Panc1 (cell line): ENCODE measurements around the gene ANXA7. TPM values are rescaled to one million over a fixed set of nuclear protein-coding genes. Genes with fewer than 3 reads are reported as not detected.

ENCODE experiments used
- ATAC-seq: fragments of 200-7000 bp; cut with Tn5 transposase; 2 replicates; pipeline ENCODE4 v1.9.1; 2020; ENCODE audit warnings: mild to moderate bottlenecking, moderate library complexity
- BruUV-seq: library from RNA; stranded (reverse); fragments of 400-500 nt; replicated peaks from 2 replicates; lab custom pipeline; 2021; lab: Mats Ljungman, UMichigan
- CTCF ChIA-PET: fragments of 300-600 bp; sonication (Branson Sonifier 250); formaldehyde crosslinking; loops from one replicate; lab custom pipeline; 2022; ENCODE audit warnings: antibody characterized with exemption; lab: Charles Lee
- POLR2A ChIA-PET: fragments of 300-600 bp; sonication (Branson Sonifier 250); formaldehyde crosslinking; loops from one replicate; lab custom pipeline; 2022; ENCODE audit warnings: antibody characterized with exemption; lab: Charles Lee
- DNase-seq: peaks from one replicate; pipeline ENCODE4 v3.0.0-alpha.2; 2010; ENCODE audit warnings: low read depth, low spot score
- H3K27ac ChIP-seq: 2 replicates; pipeline ENCODE4 v1.5.1; 2011; ENCODE audit warnings: mild to moderate bottlenecking, low read length, inconsistent platforms
- H3K27me3 ChIP-seq: fragments of 200-500 bp; sonication (Bioruptor generic); 2 replicates; pipeline ENCODE4 v1.6.0; 2014; ENCODE audit warnings: low read length, inconsistent platforms; ENCODE audit not compliant: control insufficient read depth, insufficient read depth
- H3K36me3 ChIP-seq: fragments of 200-500 bp; sonication (Bioruptor generic); 2 replicates; pipeline ENCODE4 v1.5.1; 2014; ENCODE audit warnings: inconsistent platforms, mild to moderate bottlenecking, low read length, moderate library complexity; ENCODE audit not compliant: control insufficient read depth, insufficient read depth
- H3K4me1 ChIP-seq: 2 replicates; pipeline ENCODE4 v1.5.1; 2011; ENCODE audit warnings: inconsistent platforms, mild to moderate bottlenecking, low read length, moderate library complexity; ENCODE audit not compliant: control insufficient read depth, insufficient read depth
- H3K4me3 ChIP-seq, 2 experiments: 2 replicates each; pipeline ENCODE4 v1.5.1; 2011 to 2012; ENCODE audit warnings: low read depth in 2 of 2, low read length in 2 of 2, mild to moderate bottlenecking in 2 of 2, inconsistent platforms in 1 of 2, moderate library complexity in 1 of 2
- H3K9me3 ChIP-seq: fragments of 200-500 bp; sonication (Bioruptor generic); 2 replicates; pipeline ENCODE4 v1.5.1; 2014; ENCODE audit warnings: low read depth, mild to moderate bottlenecking, inconsistent platforms, low read length, moderate library complexity; ENCODE audit not compliant: control insufficient read depth, insufficient read depth
- POLR2AphosphoS5 ChIP-seq: IDR thresholded peaks from 2 replicates; pipeline ENCODE4 v1.6.1; 2012; ENCODE audit warnings: mild to moderate bottlenecking, low read depth, low read length, moderate library complexity
- SIN3A ChIP-seq: IDR thresholded peaks from 2 replicates; pipeline ENCODE4 v1.6.1; 2012; ENCODE audit warnings: low read depth, mild to moderate bottlenecking, low read length, moderate library complexity, borderline replicate concordance; ENCODE audit not compliant: insufficient read depth
- TCF7L2 ChIP-seq: IDR thresholded peaks from 2 replicates; pipeline ENCODE4 v1.6.1; 2011; ENCODE audit warnings: mild to moderate bottlenecking, low read depth, low read length, inconsistent platforms
- in situ Hi-C: cut with HindIII; loops from 2 replicates; pipeline ENCODE4 v1.10.0; 2016; ENCODE audit warnings: low sequenced_read_pairs, low pct_unique_long_range_greater_than_20kb
- intact Hi-C: fragments of 100-400 bp; cut with micrococcal nuclease; formaldehyde crosslinking; loops from one replicate; pipeline ENCODE4 v1.10.0; 2022; ENCODE audit not compliant: unreplicated experiment
- total RNA-seq: library from RNA; stranded (reverse); gene quantifications from one replicate; pipeline ENCODE4 v1.2.1, GENCODE V29; 2021; ENCODE audit not compliant: unreplicated experiment
- TF ChIP-seq, protein P1 (sequence below): fragments of 450-650 bp; IDR thresholded peaks from 2 replicates; pipeline ENCODE4 v1.5.1; 2017; ENCODE audit warnings: mild to moderate bottlenecking
- TF ChIP-seq, protein P2 (sequence below), 2 experiments: IDR thresholded peaks; 2 replicates each; pipeline ENCODE4 v1.6.1; 2011 to 2012; ENCODE audit warnings: low read depth in 2 of 2, control low read depth in 1 of 2, low read length in 1 of 2, mild to moderate bottlenecking in 1 of 2, moderate library complexity in 1 of 2; ENCODE audit not compliant: insufficient read depth in 1 of 2

The ANXA7 gene
- total RNA-seq, 1 experiment from 2014 or later, result 165 TPM

DNA sequence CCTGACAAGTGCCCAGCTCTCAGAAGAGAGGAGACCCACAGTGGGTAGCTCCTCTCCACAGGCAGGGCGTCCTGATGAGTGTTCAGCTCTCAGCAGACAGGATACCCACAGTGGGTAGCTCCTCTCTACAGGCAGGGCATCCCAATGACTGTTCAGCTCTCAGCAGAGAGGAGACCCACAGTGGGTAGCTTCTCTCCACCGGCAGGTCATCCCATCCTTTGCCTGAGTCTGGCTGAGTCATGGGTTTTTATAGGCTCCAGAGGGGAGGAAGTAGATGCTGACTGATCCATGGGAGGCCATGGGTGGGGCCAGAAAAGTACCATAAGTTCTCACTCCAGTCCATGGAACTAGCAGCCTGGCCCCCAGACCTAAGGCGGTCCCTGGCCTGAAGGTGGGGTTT lies 73.7 kb downstream of the ANXA7 start:
- ATAC-seq (0 out of 2 replicates have a peak, but pooled peaks have one; percentile 35), DNase-seq (no peak)
- peaks cover 3% of the 10 kb centered on the region; the same call in 1 of the 2 replicates for H3K27me3 ChIP-seq
- no TSS peak for BruUV-seq
- H3K4me3 ChIP-seq, result no peak overlapping the region
- TF ChIP-seq POLR2AphosphoS5 (no peak), TCF7L2 (no peak), SIN3A (no peak)
- TF ChIP-seq, protein P1, sequence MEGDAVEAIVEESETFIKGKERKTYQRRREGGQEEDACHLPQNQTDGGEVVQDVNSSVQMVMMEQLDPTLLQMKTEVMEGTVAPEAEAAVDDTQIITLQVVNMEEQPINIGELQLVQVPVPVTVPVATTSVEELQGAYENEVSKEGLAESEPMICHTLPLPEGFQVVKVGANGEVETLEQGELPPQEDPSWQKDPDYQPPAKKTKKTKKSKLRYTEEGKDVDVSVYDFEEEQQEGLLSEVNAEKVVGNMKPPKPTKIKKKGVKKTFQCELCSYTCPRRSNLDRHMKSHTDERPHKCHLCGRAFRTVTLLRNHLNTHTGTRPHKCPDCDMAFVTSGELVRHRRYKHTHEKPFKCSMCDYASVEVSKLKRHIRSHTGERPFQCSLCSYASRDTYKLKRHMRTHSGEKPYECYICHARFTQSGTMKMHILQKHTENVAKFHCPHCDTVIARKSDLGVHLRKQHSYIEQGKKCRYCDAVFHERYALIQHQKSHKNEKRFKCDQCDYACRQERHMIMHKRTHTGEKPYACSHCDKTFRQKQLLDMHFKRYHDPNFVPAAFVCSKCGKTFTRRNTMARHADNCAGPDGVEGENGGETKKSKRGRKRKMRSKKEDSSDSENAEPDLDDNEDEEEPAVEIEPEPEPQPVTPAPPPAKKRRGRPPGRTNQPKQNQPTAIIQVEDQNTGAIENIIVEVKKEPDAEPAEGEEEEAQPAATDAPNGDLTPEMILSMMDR, result no peak
- TF ChIP-seq, protein P2, sequence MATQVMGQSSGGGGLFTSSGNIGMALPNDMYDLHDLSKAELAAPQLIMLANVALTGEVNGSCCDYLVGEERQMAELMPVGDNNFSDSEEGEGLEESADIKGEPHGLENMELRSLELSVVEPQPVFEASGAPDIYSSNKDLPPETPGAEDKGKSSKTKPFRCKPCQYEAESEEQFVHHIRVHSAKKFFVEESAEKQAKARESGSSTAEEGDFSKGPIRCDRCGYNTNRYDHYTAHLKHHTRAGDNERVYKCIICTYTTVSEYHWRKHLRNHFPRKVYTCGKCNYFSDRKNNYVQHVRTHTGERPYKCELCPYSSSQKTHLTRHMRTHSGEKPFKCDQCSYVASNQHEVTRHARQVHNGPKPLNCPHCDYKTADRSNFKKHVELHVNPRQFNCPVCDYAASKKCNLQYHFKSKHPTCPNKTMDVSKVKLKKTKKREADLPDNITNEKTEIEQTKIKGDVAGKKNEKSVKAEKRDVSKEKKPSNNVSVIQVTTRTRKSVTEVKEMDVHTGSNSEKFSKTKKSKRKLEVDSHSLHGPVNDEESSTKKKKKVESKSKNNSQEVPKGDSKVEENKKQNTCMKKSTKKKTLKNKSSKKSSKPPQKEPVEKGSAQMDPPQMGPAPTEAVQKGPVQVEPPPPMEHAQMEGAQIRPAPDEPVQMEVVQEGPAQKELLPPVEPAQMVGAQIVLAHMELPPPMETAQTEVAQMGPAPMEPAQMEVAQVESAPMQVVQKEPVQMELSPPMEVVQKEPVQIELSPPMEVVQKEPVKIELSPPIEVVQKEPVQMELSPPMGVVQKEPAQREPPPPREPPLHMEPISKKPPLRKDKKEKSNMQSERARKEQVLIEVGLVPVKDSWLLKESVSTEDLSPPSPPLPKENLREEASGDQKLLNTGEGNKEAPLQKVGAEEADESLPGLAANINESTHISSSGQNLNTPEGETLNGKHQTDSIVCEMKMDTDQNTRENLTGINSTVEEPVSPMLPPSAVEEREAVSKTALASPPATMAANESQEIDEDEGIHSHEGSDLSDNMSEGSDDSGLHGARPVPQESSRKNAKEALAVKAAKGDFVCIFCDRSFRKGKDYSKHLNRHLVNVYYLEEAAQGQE (IDR thresholded peaks at IDR 0.05; ENCODE audit: insufficient read depth in 1 of 2, low read depth in 2 of 2, low read length in 1 of 2), result no peak
- in situ Hi-C loops (no loop called here), intact Hi-C loops (no loop called here)
- ChIA-PET CTCF (no interaction called here), POLR2A (no interaction called here)
- no peaks in the 10 kb centered on the region for H3K9me3 ChIP-seq
- H3K36me3 ChIP-seq, result no peaks in the 10 kb centered on the region
- no peaks in the 10 kb centered on the region for H3K4me1 ChIP-seq
- H3K27ac ChIP-seq, result no peak overlapping the region

DNA sequence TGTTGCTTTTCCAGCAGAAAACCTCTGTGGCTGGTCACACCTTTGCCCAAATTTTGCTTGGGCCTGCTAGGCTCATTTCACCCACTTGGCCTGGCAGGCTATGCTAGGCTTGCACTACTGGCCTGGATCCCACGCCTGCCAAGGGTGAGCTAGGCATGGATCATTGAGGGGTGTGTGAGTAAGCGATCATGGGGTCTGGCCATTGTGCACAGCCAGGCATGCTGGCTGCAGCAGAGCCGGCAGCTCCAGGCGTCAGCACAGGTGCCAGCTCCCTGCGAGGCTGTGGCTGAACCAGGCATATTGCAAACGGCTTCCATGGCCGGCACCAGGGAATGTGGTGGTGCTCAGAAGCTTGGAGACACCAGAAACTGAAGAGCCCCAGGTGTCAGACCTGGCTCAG lies 74.4 kb downstream of the ANXA7 start:
- Histone ChIP-seq H3K4me3 (no peak overlapping the region), H3K9me3 (no peaks in the 10 kb centered on the region), H3K27me3 (peaks cover 2% of the 10 kb centered on the region; the same call in 1 of the 2 replicates), H3K4me1 (no peaks in the 10 kb centered on the region), H3K36me3 (no peaks in the 10 kb centered on the region), H3K27ac (no peak overlapping the region)
- ChIA-PET CTCF (no interaction called here), POLR2A (no interaction called here)
- BruUV-seq, result no TSS peak
- in situ Hi-C loops (no loop called here), intact Hi-C loops (no loop called here)
- TF ChIP-seq, protein P2 (IDR thresholded peaks at IDR 0.05; ENCODE audit: insufficient read depth in 1 of 2, low read depth in 2 of 2, low read length in 1 of 2), result no peak
- TF ChIP-seq SIN3A (no peak), POLR2AphosphoS5 (no peak), TCF7L2 (no peak)
- TF ChIP-seq, protein P1, result no peak
- ATAC-seq, result peak; percentile 39; the same call in 1 of the 2 replicates
- DNase-seq, result no peak
